OCI-LY3 (cell line): ENCODE data around the gene ZNF346.
"Not testable (repeated sequence)": the region's sequence is repeated elsewhere in the genome, so short reads cannot be mapped to it uniquely, and the experiment has no call there.

Experiments used
- EZH2phosphoT487 ChIP-seq: fragments of 200-600 bp; shearing (Covaris generic); IDR thresholded peaks from 2 replicates; pipeline ENCODE4 v1.6.1; 2018; ENCODE audit warnings: antibody characterized with exemption, mixed run types, low read depth
- TF ChIP-seq, protein P1 (sequence below): fragments of 200-600, 300-600 bp; sonication (generic); IDR thresholded peaks from 2 replicates; pipeline ENCODE4 v1.5.1; 2014; ENCODE audit warnings: antibody characterized with exemption, low read length, low read depth

DNA sequence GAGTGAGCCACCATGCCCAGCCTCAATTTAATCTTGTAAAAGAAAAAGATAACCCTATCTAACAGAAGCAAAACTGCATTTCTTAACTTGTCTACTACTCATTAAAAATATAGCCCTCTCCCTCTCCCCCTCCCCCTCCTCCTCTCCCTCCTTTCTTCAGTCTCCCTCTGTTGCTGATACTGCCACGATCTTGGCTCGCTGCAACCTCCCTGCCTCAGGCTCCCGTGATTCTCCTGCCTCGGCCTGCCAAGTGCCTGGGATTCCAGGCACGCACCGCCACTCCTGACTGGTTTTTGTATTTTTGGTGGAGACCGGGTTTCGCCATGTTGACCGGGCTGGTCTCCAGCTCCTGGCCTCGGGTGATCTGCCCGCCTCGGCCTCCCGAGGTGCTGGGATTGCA is 39.4 kb upstream of the ZNF346 start:
- TF ChIP-seq, protein P1, sequence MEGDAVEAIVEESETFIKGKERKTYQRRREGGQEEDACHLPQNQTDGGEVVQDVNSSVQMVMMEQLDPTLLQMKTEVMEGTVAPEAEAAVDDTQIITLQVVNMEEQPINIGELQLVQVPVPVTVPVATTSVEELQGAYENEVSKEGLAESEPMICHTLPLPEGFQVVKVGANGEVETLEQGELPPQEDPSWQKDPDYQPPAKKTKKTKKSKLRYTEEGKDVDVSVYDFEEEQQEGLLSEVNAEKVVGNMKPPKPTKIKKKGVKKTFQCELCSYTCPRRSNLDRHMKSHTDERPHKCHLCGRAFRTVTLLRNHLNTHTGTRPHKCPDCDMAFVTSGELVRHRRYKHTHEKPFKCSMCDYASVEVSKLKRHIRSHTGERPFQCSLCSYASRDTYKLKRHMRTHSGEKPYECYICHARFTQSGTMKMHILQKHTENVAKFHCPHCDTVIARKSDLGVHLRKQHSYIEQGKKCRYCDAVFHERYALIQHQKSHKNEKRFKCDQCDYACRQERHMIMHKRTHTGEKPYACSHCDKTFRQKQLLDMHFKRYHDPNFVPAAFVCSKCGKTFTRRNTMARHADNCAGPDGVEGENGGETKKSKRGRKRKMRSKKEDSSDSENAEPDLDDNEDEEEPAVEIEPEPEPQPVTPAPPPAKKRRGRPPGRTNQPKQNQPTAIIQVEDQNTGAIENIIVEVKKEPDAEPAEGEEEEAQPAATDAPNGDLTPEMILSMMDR = not testable (repeated sequence)
- TF ChIP-seq EZH2phosphoT487 = not testable (repeated sequence)
